ENCODE results near the gene TMEM119.

TMEM119 gene

GRCh38 chr12:108616359-108616758, 18.5 kb upstream of the TMEM119 start:
- DNase-seq (ENCODE audit: low read depth): no peak

GRCh38 chr12:108615918-108616317, 18.0 kb upstream of the TMEM119 start:
- DNase-seq (ENCODE audit: low read depth): no peak

GRCh38 chr12:108614639-108615038, 16.8 kb upstream of the TMEM119 start:
- DNase-seq (ENCODE audit: low read depth): no peak

GRCh38 chr12:108614041-108614440, 16.2 kb upstream of the TMEM119 start:
- no peak for DNase-seq (ENCODE audit: low read depth)

- no peak for DNase-seq (ENCODE audit: low read depth)
Measured at GRCh38 chr12:108613548-108613947, 15.7 kb upstream of the TMEM119 start.

GRCh38 chr12:108612788-108613282, 15.0 kb upstream of the TMEM119 start:
- DNase-seq (ENCODE audit: low read depth): no peak

GRCh38 chr12:108611884-108612415, 14.1 kb upstream of the TMEM119 start:
- peak; percentile 54 for DNase-seq (ENCODE audit: low read depth)

GRCh38 chr12:108610856-108611605, 13.1 kb upstream of the TMEM119 start:
- no peak for DNase-seq (ENCODE audit: low read depth)

GRCh38 chr12:108610336-108610815, 12.5 kb upstream of the TMEM119 start:
- no peak for DNase-seq (ENCODE audit: low read depth)

GRCh38 chr12:108609537-108610335, 11.9 kb upstream of the TMEM119 start:
- no peak for DNase-seq (ENCODE audit: low read depth)

- DNase-seq (ENCODE audit: low read depth): no peak
Measured at GRCh38 chr12:108608616-108609015, 10.7 kb upstream of the TMEM119 start.

GRCh38 chr12:108607981-108608600, 10.2 kb upstream of the TMEM119 start:
- no peak for DNase-seq (ENCODE audit: low read depth)

GRCh38 chr12:108606492-108606891, 8.6 kb upstream of the TMEM119 start:
- DNase-seq (ENCODE audit: low read depth): no peak

GRCh38 chr12:108605690-108606406, 8.0 kb upstream of the TMEM119 start:
- DNase-seq (ENCODE audit: low read depth): no peak

- no peak for DNase-seq (ENCODE audit: low read depth)
Measured at GRCh38 chr12:108605000-108605689, 7.3 kb upstream of the TMEM119 start.

GRCh38 chr12:108604208-108604941, 6.5 kb upstream of the TMEM119 start:
- DNase-seq (ENCODE audit: low read depth): no peak

GRCh38 chr12:108603743-108604142, 5.9 kb upstream of the TMEM119 start:
- DNase-seq (ENCODE audit: low read depth): no peak

- DNase-seq (ENCODE audit: low read depth): no peak
Measured at GRCh38 chr12:108602976-108603704, 5.3 kb upstream of the TMEM119 start.

- no peak for DNase-seq (ENCODE audit: low read depth)
Measured at GRCh38 chr12:108602209-108602705, 4.4 kb upstream of the TMEM119 start.

GRCh38 chr12:108600702-108601007, 2.8 kb upstream of the TMEM119 start:
- DNase-seq (ENCODE audit: low read depth): no peak

Measured in activated T-cell treated with anti-CD3 and anti-CD28 coated beads for 1 hour (primary cell).